GM19193 (cell line): ENCODE data around the gene RPUSD4.

ENCODE experiments used
- POLR2A ChIP-seq: IDR thresholded peaks from 4 replicates; pipeline ENCODE4 v1.6.1; 2011; ENCODE audit not compliant: insufficient read depth, insufficient read length; ENCODE audit errors: extremely low read depth

RPUSD4 gene

DNA sequence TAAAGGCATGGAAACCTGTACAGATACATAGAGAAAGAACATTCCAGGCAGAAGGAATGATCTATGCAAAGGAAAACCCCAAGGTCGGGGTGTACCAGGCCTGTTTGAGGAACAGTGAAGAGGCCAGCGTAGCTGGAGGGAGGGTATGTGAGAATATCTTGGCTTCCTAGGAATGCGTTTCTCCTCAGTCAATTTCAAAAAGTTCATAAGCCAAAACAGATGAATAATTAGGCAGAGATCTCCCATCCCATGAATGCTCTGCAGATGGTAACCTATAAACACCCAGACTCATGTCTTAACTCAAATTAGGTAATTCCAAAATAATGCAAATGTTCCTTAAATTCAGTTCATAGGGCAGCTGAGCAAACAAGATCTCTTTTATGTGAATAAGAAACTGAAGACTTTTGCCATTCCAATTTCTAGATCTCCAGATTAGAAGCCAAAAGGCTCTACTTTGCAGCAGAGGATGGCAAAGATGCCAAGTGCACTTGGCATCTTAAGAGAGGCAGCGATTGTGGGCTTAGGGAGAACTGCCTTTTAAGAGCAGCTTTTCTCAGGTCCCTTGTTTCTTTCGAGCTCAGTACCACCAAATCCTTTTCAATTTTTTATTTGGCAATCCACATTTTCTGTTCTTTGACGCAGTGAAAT, 13.3 kb upstream of the RPUSD4 start:
- no peak for TF ChIP-seq POLR2A

DNA sequence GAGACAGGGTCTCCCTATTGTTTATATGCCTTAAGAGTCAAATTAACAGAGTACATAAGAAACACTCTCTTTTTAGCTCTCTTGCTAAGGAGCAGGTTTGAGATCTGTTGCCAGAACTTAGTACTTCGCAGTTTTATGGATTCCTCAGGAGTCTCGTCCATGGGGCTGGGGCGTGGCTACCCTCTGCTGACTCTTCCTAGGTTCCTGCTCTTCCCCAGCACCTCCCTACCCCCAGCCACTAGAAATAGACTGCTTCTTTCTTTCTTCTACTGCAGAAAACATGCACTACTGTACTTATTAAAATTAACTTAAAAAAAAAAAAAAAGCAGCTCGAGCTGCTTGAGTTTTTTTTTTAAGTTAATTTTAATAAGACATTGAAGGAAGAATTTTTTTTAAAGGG, 8.1 kb upstream of the RPUSD4 start:
- TF ChIP-seq POLR2A: no peak

DNA sequence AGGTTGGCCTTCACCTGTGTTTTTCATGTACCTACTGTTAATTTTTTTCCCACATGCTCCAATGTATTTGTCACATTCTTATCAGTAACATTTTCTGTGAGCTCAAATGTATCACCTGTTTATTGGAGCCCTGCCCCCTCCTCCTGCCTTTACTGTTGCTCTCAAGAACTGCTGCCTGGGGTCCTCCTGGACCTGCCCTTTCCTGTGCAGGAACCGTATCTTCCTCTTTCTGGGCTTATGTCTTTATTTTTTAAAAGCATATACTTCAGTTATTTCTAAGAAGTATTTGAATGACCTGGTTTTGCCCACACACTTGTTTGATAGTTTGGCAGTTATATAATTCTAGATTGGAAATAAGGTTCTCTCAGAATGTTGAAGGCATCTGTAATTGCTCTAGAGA, 6.0 kb upstream of the RPUSD4 start:
- no peak for TF ChIP-seq POLR2A

DNA sequence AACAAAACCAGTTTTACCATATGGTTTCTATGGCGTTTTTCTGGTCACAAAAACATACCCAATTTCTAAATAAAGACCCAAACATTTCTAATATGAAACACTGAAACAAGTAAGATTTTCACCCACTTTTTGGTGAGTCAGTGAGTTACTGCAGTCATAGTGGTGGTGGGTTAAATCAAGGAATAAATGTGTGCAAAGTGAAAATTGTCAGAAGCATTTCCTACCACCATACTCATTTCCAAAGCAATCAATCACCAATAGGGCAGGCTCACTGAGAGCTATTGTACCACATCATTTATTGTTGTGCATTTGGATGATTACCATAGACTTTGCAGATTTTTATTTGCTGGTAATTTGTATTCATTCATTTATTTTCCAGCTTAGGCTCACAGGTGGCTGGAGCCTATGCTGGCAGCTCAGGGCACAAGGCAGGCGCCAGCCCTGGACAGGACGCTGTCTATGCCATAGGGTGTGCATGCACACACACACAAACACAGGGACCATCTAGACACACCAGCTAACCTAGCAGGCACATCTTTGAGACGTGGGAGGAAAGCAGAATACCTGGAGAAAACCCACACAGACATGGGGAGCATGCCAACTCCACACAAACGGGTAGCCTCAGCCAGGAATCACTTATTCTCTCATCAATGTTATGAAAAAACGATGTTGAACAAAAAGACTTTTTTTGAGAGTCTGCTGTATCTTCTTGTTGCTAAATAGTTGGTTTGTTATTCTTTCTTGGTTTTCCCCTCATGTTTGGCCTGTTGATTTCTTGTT, 5.3 kb upstream of the RPUSD4 start:
- TF ChIP-seq POLR2A: no peak

DNA sequence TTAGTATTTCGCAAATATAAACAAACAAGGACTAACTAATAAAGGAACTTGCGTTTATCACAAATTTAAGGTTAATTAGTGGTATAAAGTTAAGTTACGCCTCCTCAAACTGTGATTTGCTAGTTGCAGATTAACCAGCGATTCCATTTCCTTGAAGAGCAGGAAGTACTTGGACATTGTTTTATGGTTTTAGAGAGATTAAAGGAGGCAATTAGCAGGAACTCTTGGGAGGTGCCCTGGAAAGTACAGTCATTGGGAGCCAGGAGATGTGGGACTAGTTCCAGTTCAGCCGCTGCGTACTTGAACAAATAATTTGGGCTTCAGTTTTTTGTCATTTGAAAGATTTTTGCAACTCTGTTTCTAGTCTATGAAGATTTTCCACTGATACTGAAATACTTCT, 3.4 kb upstream of the RPUSD4 start:
- TF ChIP-seq POLR2A: no peak

DNA sequence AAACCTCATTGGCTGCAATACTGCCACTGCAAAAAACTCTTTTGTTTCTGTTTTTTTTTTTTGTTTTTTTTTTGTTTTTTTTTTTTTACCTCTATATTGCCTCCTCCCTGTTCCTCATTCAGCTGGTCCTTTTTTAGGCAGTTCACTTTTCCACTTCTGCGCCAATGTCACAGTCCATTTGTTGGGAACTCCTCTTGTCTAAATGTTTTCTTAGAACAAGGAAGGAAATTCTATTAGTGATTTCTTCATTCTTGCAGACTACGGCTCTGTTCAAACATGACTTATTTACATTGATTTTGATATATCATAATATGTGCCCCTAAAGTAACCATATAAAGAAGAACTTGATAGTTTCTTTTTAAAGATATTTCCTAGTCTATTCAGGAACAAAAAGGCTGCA, 3.0 kb upstream of the RPUSD4 start:
- TF ChIP-seq POLR2A: no peak

DNA sequence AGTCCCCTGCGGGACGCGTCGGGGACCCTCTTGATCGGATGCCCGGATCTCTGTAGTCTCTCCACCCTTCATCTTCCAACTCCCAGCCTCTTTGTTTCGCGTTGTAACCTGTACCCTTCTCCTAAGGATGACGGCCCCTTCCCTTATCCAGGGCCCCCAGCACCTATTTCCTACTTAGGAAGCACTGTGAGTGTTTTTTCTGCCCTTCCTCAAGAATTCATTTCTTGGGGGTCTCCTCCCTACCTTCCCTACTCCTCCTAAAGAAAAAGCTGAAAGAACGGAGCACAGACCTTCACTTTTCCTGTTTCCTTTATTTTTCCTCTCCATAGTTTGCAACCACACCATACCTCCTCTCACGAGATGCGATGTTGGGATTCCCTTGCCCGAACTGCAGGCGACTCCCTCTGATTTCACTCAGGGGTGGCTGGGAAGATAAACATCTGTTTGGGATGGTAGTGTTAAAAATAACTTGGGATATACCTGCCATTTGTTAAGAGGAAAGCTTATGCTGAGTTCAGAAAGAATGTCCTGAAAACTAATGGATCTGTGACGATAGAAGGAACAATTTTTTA, 725 bp upstream of the RPUSD4 start:
- TF ChIP-seq POLR2A: no peak

DNA sequence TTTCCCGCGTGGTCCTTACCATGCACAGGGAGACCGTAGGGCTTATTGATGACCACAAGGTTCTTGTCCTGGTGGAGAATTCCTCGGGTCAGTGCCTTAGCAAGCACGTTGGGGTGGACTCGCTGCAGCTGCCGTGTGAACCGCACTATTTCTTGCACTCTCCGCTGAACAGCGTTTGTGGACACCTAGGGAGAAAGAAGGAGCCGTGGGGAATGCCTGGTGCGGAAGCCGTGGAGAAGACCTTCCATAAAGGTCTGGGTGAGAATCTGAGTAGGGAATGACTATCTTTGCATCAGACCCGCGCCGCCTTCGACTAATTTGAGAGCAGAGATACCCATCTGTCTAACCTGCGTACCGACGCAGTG, 597 bp downstream of the RPUSD4 start:
- no peak for TF ChIP-seq POLR2A

DNA sequence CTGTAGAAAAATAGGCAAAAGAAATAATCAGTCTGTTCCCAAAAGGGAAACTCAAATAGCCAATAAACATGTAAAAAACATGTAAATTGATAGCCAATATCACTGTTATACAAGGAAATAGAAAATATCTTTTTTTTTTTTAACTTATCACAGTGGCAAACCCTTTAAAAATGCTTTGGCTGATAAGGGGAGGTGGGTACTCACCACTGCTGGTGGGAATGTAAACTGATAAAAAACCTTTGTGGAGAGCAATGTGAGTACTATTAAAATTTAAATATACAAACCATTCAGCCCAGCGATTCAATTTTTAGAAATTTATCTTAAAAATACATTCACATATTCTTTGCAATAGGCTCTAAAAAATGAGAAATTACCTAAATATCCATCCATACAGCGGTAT, 3.6 kb downstream of the RPUSD4 start:
- TF ChIP-seq POLR2A: no peak

DNA sequence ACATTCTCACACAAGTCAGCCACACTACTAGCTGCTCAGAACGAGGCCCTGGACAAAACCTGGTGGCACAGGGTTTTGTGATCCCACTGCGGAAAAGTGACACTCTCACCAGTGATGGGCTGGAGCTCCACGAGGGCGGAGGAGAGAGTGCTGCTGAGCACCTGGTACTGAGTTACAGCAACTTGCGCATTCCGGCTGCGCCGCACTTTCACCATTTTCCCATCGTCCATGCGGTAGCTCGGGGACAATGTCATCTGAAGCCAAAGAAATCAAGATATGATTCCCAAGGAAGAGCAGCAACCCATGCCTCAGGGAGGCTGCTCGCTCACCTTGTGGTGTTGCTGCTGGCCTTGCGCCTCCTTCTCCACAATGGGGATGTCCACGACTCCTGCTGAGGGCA, 6.1 kb downstream of the RPUSD4 start:
- no peak for TF ChIP-seq POLR2A

DNA sequence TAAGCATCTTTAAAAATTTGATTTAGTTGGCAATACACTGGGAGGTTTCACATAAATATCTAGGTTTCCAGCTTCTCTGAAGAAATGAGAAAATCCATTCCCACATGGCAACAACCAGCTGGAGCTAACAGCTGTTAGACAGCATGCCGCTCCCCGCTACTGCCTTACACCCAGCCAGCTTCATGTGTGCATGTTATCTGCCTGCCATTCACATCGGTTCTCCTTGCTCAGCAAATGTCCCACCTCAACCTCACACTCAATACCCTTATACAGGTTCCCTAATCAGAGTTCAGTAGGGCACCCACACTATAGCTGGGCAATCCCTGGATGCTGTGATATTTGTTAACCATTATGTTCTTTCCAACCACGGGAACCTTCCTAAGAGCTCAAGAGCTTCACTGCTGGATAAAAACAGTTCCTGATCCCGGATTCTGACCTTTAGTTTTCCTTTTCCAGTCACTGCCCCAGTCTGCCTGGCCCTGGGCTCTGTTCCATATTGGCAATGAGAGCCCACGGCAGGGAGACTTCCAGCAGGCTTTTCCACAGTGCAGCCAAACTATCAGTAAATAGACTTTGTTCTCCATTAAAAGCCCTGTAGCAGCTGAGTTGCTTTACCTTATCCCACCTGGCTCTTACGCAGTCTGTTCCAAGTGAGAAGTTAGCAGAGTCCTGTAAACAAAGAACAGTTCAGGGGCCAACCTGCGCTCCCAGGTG, 8.6 kb downstream of the RPUSD4 start:
- no peak for TF ChIP-seq POLR2A

DNA sequence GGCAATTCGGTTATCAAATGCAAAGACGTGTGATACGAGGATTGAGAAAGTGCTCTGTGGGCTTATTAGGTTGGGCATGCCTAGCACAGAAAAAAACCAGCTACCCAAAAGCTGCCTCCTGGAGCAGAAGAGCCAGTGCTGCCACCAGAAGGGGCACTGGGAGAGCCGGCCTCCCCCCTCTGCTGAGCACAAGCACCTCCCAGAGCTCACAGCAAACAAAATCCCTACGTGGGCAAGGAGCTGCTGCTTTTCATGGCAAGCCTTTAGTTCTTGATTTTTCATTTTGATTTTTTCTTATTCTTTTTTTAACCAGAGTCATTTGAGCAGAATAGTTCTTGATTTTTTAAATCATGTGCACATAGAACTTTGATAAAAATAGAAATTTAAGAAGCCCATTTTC, 12.8 kb downstream of the RPUSD4 start:
- no peak for TF ChIP-seq POLR2A

DNA sequence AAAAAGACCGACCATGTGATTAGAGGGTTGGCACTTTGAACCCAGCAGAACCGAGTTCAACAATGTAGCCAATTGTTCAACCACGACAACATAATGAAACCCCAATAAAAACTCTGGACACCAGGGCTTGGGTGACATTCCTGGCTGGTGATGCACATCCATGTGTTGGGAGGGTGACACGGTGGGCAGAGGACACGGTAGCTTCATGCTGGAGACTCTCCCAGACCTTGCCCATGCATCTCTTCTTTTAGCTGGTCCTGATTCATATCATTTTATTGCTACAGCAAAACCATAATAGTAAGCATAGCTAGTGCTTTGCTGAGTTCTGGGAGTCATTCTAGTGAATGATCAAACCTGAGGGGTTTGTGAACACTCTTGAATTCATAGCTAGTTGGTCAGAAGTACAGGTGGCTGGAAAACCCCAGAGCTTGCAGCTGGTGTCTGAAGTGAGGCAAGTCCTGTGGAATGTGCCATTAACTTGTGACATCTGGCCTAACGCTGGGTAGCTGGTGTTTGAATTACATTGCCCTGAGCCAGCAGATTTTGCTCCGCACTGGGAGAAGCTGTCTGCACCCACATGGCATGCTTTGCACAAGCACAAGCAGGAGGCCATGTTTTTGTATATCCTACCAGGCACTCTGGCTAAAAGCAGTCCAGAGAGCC, 14.0 kb downstream of the RPUSD4 start:
- no peak for TF ChIP-seq POLR2A

DNA sequence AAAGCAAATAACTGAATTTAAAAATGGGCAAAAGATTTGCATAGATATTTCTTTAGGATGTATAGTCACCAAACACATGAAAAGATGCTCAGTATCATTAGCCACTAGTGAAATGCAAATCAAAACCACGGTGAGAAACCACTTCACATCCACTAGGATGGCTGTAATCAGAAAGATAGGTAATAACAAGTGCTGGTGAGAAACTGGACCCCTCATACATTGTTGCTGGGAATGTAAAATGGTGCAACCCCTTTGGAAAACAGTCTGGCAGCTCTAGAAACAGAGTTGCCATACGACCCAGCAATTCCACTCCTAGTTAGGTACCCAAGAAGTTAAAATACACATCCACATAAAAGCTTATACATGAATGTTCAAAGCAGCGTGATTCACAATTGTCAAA, 16.3 kb downstream of the RPUSD4 start:
- no peak for TF ChIP-seq POLR2A

DNA sequence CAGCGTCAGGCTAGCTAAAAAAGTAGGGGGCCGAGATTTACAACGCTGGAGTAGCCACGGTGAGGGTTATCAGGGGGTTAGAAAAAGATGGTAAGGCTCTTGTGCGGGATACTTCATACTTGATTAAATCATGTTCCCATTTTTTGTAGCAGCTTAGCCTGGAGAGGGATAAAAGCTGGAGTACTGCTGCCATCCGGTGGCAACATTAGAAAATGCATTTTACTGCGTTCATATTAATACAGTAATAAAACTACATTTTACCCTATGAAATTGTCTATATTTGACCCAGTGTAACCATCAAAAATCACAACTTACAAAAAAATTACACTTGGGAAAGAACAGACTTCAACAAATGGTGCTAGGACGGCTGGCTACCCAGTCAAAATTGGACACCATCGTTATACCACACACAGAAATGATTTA, 17.3 kb downstream of the RPUSD4 start:
- TF ChIP-seq POLR2A: no peak
